Measurements from ENCODE around the gene MPP3. TPM values are rescaled to one million over a fixed set of nuclear protein-coding genes. Genes with fewer than 3 reads are reported as not detected.

MPP3 gene
- total RNA-seq, 2 experiments from 2014 or later: 0.27 to 0.31 TPM

DNA sequence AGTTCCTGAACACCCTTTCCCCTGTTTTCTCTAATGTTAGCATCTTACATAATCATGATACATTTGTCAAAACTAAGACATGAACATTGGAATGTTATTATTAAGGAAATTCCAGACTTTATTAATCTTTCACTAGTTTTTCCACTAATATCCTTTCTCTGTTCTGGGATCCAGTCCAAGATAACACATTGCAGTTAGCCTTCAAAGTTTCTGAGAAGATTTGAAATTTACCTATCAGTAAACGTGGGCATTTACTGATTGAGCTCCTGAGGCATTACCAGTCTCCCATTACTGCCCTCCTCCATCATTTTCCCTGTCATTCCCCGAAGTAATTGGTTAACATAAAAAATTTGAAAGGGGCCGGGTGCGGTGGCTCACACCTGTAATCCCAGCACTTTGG is 8.3 kb upstream of the MPP3 start:
- TF ChIP-seq, protein P1, sequence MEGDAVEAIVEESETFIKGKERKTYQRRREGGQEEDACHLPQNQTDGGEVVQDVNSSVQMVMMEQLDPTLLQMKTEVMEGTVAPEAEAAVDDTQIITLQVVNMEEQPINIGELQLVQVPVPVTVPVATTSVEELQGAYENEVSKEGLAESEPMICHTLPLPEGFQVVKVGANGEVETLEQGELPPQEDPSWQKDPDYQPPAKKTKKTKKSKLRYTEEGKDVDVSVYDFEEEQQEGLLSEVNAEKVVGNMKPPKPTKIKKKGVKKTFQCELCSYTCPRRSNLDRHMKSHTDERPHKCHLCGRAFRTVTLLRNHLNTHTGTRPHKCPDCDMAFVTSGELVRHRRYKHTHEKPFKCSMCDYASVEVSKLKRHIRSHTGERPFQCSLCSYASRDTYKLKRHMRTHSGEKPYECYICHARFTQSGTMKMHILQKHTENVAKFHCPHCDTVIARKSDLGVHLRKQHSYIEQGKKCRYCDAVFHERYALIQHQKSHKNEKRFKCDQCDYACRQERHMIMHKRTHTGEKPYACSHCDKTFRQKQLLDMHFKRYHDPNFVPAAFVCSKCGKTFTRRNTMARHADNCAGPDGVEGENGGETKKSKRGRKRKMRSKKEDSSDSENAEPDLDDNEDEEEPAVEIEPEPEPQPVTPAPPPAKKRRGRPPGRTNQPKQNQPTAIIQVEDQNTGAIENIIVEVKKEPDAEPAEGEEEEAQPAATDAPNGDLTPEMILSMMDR (IDR thresholded peaks at IDR 0.05): no peak
- POLR2A ChIA-PET: no interaction called here
- Mint-ChIP-seq H3K27me3 (peaks cover 11% of the 10 kb centered on the region), H3K4me3 (no peak overlapping the region), H3K9me3 (no peaks in the 10 kb centered on the region), H3K36me3 (ENCODE audit: low read depth) (no peaks in the 10 kb centered on the region), H3K27ac (no peak overlapping the region), H3K4me1 (ENCODE audit: low read depth) (no peaks in the 10 kb centered on the region)
- CTCF ChIA-PET: interaction anchor here (0.8 to 2.0 kb wide), 3 partner anchors 19 to 74 kb away, joined by 3 to 5 read pairs (median 4); no protein-coding TSS in a partner anchor
- no peak for ATAC-seq
- intact Hi-C loops (cut with micrococcal nuclease): no loop called here
- DNase-seq: no peak

DNA sequence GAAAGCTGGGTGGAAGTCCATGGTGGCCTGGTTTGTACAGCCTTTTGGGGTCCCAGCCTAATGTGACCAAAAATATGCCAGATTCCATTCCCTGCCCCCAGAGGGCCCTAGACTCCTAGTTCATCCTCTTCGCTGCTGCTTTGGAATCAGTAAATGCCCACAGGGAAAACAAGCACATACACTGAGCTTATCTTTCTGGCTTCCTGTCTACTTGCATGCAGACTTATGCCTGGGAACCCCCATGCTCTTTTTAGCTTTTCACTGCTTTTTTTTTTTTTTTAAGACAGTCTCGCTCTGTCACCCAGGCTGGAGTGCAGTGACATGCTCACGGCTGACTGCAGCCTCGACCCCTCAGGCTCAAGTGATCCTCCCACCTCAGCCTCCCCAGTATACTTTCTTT is 7.9 kb upstream of the MPP3 start:
- Mint-ChIP-seq H3K9me3 (no peaks in the 10 kb centered on the region), H3K4me3 (no peak overlapping the region), H3K27ac (no peak overlapping the region), H3K36me3 (ENCODE audit: low read depth) (no peaks in the 10 kb centered on the region), H3K4me1 (ENCODE audit: low read depth) (no peaks in the 10 kb centered on the region), H3K27me3 (peaks cover 14% of the 10 kb centered on the region)
- DNase-seq: no peak
- POLR2A ChIA-PET: no interaction called here
- TF ChIP-seq, protein P1 (IDR thresholded peaks at IDR 0.05): no peak
- ATAC-seq: no peak
- intact Hi-C loops (cut with micrococcal nuclease): no loop called here
- CTCF ChIA-PET: interaction anchor here (0.8 to 2.0 kb wide), 5 partner anchors 18 to 42 kb away, joined by 3 to 6 read pairs (median 3); no protein-coding TSS in a partner anchor

DNA sequence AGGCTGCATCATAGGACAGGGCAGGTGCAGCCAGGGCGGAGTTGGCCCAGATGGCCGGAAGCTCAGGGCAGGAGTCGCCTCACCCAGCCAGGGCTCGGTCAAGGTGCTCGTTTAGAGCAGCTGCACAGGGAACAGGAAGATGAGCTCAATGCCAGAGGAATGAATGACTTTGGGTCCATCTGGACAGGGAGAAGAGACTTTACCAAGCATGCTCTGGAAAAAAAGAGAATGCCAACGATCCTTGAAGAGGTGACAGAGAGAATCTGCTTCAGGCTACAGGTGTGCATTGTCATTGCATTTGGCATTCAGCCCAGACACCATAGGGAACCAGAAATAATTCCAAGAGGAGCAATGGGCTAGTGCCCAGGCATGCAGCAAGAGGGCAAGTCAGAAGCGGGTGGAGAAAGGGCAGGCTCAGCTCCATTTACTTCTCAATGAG is 6.7 kb upstream of the MPP3 start:
- H3K4me3 Mint-ChIP-seq: no peak overlapping the region
- ChIA-PET CTCF (interaction anchor here (1.0 to 2.0 kb wide), 3 partner anchors 28 to 43 kb away, joined by 3 to 6 read pairs (median 5); no protein-coding TSS in a partner anchor), POLR2A (no interaction called here)
- TF ChIP-seq, protein P1 (IDR thresholded peaks at IDR 0.05): no peak
- no peak overlapping the region for H3K27ac Mint-ChIP-seq
- intact Hi-C loops (cut with micrococcal nuclease): no loop called here
- DNase-seq (no peak), ATAC-seq (no peak)
- no peaks in the 10 kb centered on the region for H3K36me3 Mint-ChIP-seq (ENCODE audit: low read depth)
- no peaks in the 10 kb centered on the region for H3K4me1 Mint-ChIP-seq (ENCODE audit: low read depth)
- no peaks in the 10 kb centered on the region for H3K9me3 Mint-ChIP-seq
- peaks cover 16% of the 10 kb centered on the region for H3K27me3 Mint-ChIP-seq

DNA sequence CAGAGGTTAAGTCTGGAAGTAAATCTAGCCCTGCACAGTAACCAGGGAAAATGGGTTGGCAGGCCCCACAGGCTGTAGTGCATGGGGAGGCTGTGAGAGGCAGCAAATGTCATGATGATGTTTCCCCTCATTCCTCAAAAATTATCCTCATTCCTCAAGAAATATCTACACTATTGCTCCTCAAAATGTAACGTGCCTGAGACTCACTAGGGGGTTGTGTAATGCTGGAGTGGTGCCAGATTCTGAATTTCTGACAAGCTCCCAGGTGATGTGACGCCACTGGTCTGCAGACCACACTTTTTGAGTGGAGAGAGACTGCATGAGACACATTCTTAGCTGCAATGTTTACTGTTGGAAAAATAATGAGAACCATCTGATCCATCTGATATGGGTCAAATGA is 1.2 kb upstream of the MPP3 start:
- intact Hi-C loops (cut with micrococcal nuclease): no loop called here
- ATAC-seq (no peak), DNase-seq (no peak)
- Mint-ChIP-seq H3K27me3 (peaks cover 32% of the 10 kb centered on the region), H3K27ac (no peak overlapping the region), H3K4me3 (no peak overlapping the region), H3K36me3 (ENCODE audit: low read depth) (no peaks in the 10 kb centered on the region), H3K4me1 (ENCODE audit: low read depth) (peaks cover 7% of the 10 kb centered on the region), H3K9me3 (no peaks in the 10 kb centered on the region)
- ChIA-PET POLR2A (interaction anchor here (1.0 kb wide), 1 partner anchor 15 kb away, joined by 4 read pairs; no protein-coding TSS in a partner anchor), CTCF (interaction anchor here (1.2 kb wide), 1 partner anchor 12 kb away, joined by 3 read pairs; no protein-coding TSS in a partner anchor)
- TF ChIP-seq, protein P1 (IDR thresholded peaks at IDR 0.05): no peak

DNA sequence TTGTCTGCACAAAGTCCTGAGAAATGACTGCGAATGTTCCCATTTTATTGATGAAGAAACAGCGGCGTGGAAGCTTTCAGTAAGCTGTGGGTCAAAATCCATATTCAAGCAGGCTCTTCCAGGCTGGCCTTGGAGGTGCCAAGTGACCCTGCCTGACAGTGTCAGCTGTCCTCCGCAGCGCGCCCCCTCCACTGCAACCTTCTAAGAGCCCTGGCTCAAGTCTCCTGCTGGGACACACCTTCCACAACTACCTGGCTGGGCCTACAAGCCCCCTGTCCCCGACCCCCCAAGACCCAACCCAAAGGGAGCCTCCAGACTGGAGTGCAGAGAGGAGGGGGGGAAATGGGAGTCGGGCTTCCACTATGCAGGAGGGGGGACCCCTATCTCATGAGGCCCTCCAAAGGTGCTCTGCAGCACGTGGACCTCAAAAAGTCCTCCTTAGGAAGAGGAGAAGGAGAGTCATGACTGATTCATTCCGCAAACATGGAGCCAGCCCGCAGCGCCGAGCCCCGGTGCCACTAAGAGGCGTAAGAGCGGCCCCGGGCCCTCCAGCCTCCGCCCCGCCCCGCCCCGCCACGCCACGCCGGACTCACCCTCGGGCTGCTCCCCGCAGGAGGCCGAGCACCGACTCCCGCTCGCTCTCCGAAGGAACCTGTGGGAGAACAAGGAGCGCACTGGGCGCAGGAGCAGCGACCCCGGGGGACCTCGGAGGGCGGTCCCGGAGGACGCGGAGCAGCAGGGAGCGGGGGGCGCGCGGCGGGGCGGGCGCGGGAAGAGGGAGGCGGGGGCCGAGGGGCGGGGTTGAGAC is 574 bp downstream of the MPP3 start:
- CTCF ChIA-PET: interaction anchor here (1.1 kb wide), 1 partner anchor 13 kb away, joined by 6 read pairs; no protein-coding TSS in a partner anchor
- Mint-ChIP-seq H3K36me3 (ENCODE audit: low read depth) (no peaks in the 10 kb centered on the region), H3K27me3 (peaks cover 31% of the 10 kb centered on the region), H3K27ac (no peak overlapping the region), H3K4me3 (peak overlapping the region; percentile 64), H3K9me3 (no peaks in the 10 kb centered on the region), H3K4me1 (ENCODE audit: low read depth) (peaks cover 7% of the 10 kb centered on the region)
- POLR2A ChIA-PET: interaction anchor here (1.0 kb wide), 1 partner anchor 14 kb away, joined by 5 read pairs; the partner anchor contains the start of gene CD300LG
- peak; percentile 26 for DNase-seq
- TF ChIP-seq, protein P1 (IDR thresholded peaks at IDR 0.05): no peak
- ATAC-seq: peak; percentile 29
- intact Hi-C loops (cut with micrococcal nuclease): no loop called here
